HPDE6-E6E7 (cell line): ENCODE results near the gene LDHAL6B.
A peak's percentile ranks its signal among the peaks of the same experiment; 100 is the strongest.

Source experiments
- DNase-seq: peaks from one replicate; pipeline ENCODE4 v3.0.0; 2011; ENCODE audit warnings: missing footprints; ENCODE audit errors: extremely low spot score

The LDHAL6B gene

GRCh38 chr15:59218710-59219109 lies 12.1 kb downstream of the LDHAL6B start:
- no peak for DNase-seq

GRCh38 chr15:59221511-59222505 lies 15.2 kb downstream of the LDHAL6B start:
- no peak for DNase-seq

GRCh38 chr15:59222906-59223550 lies 16.4 kb downstream of the LDHAL6B start:
- no peak for DNase-seq

GRCh38 chr15:59223736-59224135 lies 17.1 kb downstream of the LDHAL6B start:
- no peak for DNase-seq

GRCh38 chr15:59224474-59224873 lies 17.8 kb downstream of the LDHAL6B start:
- DNase-seq = no peak

- DNase-seq = no peak
Measured at GRCh38 chr15:59227021-59227420, 20.4 kb downstream of the LDHAL6B start.

- DNase-seq = no peak
Measured at GRCh38 chr15:59229015-59229414, 22.4 kb downstream of the LDHAL6B start.

GRCh38 chr15:59229453-59229852 lies 22.8 kb downstream of the LDHAL6B start:
- DNase-seq = no peak

GRCh38 chr15:59230531-59231055 lies 23.9 kb downstream of the LDHAL6B start:
- no peak for DNase-seq

GRCh38 chr15:59232476-59232875 lies 25.8 kb downstream of the LDHAL6B start:
- DNase-seq = peak; percentile 19

GRCh38 chr15:59236394-59236793 lies 29.8 kb downstream of the LDHAL6B start:
- no peak for DNase-seq

GRCh38 chr15:59237119-59237855 lies 30.6 kb downstream of the LDHAL6B start:
- no peak for DNase-seq

GRCh38 chr15:59237924-59238331 lies 31.3 kb downstream of the LDHAL6B start:
- no peak for DNase-seq

GRCh38 chr15:59240036-59240435 lies 33.4 kb downstream of the LDHAL6B start:
- DNase-seq = no peak

- DNase-seq = no peak
Measured at GRCh38 chr15:59242649-59243048, 36.0 kb downstream of the LDHAL6B start.

GRCh38 chr15:59243622-59244021 lies 37.0 kb downstream of the LDHAL6B start:
- DNase-seq = no peak

- DNase-seq = no peak
Measured at GRCh38 chr15:59244337-59244736, 37.7 kb downstream of the LDHAL6B start.

- no peak for DNase-seq
Measured at GRCh38 chr15:59245559-59245958, 38.9 kb downstream of the LDHAL6B start.

- peak; percentile 34 for DNase-seq
Measured at GRCh38 chr15:59247364-59247763, 40.7 kb downstream of the LDHAL6B start.

GRCh38 chr15:59249816-59250215 lies 43.2 kb downstream of the LDHAL6B start:
- no peak for DNase-seq

- no peak for DNase-seq
Measured at GRCh38 chr15:59250249-59250648, 43.6 kb downstream of the LDHAL6B start.
